Activated gamma-delta T cell (primary cell): ENCODE results near the gene AK3.
A peak's percentile ranks its signal among the peaks of the same experiment; 100 is the strongest.
"Not testable (repeated sequence)": the region's sequence is repeated elsewhere in the genome, so short reads cannot be mapped to it uniquely, and the experiment has no call there.

Experiments
- DNase-seq: peaks from one replicate; lab custom pipeline; 2025; lab: John Stamatoyannopoulos, UW
- total RNA-seq, 2 donors: gene quantifications; one replicate each; lab custom pipeline; 2026; lab: John Stamatoyannopoulos, UW

The AK3 gene
- total RNA-seq, result 47.4 to 53.3 reads per million in 2 donors

- DNase-seq, result peak; percentile 87
These were observed at the start of gene AK3 for GRCh38 chr9:4740638-4741364. Gene AK3, minus strand, starts transcription at chr9:4741202. Its CDS starts 115 bp downstream, at chr9:4741087.

DNA sequence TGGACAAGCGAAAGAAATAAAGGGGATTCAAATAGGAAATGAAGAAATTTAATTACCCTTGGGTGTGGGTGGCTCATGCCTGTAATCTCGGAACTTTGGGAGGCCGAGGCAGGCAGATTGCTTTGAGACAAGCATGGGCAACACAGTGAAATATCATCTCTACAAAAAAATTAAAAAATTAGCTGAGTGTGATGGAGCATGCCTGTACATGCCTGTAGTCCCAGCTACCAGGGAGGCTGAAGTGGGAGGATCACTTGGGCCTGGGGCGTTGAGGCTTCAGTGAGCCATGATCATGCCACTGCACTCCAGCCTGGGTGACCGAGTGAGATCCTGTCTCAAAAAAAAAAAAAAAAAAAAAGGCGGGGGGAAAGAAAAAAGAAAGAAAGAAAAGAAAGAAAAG lies 47.7 kb upstream of the AK3 start:
- no peak for DNase-seq

- no peak for DNase-seq
These were observed 46.9 kb upstream of the AK3 start for GRCh38 chr9:4787876-4788275.

- DNase-seq, result no peak
These were observed 45.6 kb upstream of the AK3 start for GRCh38 chr9:4786599-4786998.

DNA sequence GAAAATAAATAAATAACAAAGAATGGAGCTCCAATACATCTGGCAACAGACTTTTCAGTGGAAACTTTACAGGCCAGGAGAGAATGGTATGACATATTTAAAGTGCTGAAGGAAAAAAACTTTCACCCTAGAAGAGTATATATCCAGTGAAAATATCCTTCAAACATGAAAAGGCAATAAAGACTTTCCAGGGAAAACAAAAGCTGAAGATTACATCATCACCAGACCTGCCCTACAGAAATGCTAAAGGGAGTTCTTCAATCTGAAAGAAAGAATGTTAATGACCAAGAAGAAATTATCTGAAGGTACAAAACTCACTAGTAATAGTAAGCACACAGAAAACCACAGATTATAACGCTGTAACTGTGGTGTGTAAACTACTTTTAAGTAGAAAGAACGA lies 43.4 kb upstream of the AK3 start:
- DNase-seq, result no peak

DNA sequence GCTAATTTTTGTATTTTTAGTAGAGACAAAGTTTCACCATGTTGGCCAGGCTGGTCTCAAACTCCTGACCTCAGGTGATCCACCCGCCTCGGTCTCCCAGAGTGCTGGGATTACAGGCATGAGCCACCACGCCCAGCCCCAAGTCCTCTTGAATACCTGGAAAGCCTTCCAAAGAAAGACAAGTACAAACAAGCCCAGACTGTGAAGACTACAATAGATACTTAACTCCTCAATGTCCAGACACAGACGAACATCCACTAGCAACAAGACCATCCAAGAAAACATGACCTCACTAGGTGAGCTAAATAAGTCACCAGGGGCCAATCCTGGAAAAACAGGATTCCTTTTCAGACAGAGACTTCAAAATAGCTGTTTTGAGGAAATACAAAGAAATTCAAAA lies 42.2 kb upstream of the AK3 start:
- not testable (repeated sequence) for DNase-seq

GRCh38 chr9:4781408-4781807 lies 40.4 kb upstream of the AK3 start:
- no peak for DNase-seq

- DNase-seq, result no peak
These were observed 39.6 kb upstream of the AK3 start for GRCh38 chr9:4780651-4781050.

- not testable (repeated sequence) for DNase-seq
These were observed 34.0 kb upstream of the AK3 start for GRCh38 chr9:4774958-4775357.

DNA sequence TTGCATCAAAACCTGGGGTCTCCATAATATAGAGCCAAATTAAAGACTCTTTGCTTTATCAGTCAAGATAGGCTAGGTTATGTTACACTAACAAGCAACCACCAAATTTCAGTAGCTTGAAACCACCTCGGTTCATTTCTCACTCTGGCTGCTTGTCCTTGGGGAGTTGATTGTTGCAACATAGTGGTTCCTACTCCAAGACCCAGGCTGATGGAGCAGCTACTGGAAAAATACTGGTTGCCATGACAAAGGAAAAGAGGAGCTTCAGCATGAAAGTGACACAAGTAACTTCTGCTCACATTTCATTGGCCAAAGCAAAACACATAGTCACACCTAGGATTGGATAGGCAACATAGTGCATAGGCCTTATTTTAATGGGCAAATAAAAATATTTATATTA lies 33.2 kb upstream of the AK3 start:
- no peak for DNase-seq

DNA sequence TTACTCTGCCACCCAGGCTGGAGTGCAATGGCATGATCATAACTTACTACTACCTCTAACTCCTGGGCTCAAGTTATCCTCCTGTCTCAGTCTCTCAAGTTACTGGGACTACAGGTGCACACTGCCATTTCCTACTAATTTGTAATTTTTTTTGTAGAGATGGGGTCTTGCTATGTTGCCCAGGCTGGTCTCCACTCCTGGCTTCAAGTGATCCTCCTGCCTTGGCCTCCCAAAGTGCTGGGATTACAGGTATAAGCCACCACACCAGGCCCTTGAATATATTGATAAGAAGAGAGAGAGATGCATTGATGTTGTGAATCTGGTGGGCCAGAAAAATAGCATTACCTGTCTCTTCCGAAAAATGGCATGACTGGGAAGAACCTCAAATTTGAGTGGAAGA lies 30.8 kb upstream of the AK3 start:
- no peak for DNase-seq

- DNase-seq, result no peak
These were observed 28.5 kb upstream of the AK3 start for GRCh38 chr9:4769321-4770080.

- no peak for DNase-seq
These were observed 27.7 kb upstream of the AK3 start for GRCh38 chr9:4768681-4769080.

GRCh38 chr9:4764033-4764432 lies 23.0 kb upstream of the AK3 start:
- no peak for DNase-seq

DNA sequence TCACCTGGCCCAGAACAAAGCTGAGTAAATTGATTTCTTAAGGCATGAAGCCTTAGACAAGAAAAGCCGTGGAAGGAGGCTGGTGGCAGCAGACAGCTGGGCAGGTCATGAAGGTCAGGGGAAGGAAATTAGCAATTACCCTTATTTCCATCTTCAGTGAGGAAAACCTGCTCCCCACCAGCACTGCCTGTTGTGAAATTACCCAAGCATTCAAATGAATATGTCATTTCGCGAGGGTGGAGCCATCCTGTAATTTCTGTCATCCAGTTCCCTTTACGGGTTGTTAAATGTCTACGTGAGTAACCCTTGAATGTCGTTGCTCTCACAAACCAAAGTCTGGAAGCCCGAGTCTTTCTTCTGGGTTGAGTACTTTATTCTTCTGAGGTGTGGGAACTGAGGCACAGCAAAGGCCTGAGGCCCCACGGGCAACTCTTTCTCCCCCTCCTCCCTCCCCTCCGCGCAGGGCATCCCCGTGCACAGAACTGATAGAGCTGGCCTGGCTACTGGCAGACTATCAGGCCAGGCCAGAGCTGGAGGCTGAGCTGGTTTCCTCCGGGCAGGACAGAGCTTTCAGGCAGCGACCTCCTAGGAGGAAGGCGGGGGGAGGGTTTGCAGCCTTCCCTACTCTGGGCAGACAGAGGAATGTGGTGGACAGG lies 22.0 kb upstream of the AK3 start:
- DNase-seq, result no peak

- no peak for DNase-seq
These were observed 21.3 kb upstream of the AK3 start for GRCh38 chr9:4762108-4762885.

GRCh38 chr9:4760122-4760521 lies 19.1 kb upstream of the AK3 start:
- DNase-seq, result no peak

GRCh38 chr9:4756420-4756819 lies 15.4 kb upstream of the AK3 start:
- no peak for DNase-seq

DNA sequence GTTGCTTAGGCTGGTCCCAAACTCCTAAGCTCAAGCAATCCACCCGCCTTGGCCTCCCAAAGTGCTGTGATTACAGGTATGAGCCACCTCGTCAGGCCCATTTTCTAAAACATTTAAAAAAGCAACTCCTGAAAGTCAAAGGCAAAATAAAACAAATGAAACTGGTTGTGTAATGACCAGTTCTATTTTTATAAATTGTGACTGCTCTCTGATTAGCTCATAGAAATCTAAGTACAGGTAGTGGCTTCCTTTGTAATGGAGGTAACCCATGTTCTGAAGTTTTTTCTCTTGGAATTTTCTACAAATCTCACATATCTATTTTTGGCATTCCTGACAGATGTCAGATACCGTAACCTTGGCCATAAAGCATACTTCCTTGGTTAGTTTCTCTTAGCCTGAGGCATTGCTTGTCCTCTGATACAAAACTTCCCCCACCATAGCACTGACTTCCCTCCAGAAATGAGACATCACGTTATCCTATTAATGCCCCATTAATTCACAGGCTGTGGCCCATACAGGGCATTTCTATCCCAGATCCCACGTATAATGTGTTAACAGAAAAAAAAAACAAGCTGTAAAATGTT lies 14.1 kb upstream of the AK3 start:
- DNase-seq, result no peak

DNA sequence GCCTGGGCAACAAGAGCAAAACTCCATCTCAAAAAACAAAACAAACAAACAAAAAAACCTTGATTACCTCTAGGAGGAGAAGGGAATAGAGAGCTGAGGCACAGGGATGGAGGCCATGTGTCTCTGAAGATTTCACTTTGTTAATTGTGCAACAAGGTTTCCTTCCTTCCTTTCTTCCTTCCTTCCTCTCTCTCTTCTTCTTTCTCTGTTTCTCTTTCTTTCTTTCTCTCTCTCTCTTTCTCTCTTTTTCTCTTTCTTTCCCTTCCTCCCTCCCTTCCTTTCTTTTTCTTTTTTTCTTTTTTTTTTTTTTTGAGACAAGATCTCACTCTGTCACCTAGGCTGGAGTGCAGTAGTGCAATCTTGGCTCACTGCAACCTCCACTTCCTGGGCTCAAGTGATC lies 13.5 kb upstream of the AK3 start:
- DNase-seq, result not testable (repeated sequence)

DNA sequence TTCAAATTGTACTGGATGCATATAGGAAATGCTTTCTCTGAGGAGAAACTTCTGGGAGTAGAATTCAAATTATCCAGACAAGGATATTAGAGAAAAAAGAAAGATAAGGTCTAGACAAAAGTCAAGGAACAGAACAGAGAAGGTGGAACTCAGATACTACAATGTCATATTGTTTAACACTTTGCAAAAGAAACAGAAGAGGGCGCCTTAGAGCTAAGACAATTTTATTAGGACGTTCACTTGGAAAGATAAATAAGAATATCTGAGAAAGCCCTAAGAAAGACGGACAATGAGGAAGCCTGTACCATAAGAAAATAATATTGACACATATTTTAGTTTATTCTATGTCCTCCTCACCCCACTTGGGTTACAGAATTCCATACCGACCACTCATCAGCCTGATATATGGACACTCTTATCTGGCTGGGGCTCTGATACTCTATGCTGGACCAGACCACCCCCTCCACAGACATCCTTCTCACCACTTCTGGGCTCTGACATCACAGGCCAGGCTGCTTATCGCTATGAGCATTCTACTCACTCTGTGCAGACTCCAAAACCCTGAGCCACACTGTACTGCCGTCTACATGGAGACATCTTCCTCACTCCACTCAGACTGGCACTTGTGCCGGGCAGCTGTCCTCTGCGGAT lies 9.1 kb upstream of the AK3 start:
- DNase-seq, result no peak
